Panc1 (cell line): ENCODE measurements around the gene VPS11.

Experiments
- POLR2AphosphoS5 ChIP-seq: IDR thresholded peaks from 2 replicates; pipeline ENCODE4 v1.6.1; 2012; ENCODE audit warnings: mild to moderate bottlenecking, low read depth, low read length, moderate library complexity
- REST ChIP-seq, 2 experiments: IDR thresholded peaks; 2 replicates each; pipeline ENCODE4 v1.6.1; 2011 to 2012; ENCODE audit warnings: low read depth in 2 of 2, control low read depth in 1 of 2, low read length in 1 of 2, mild to moderate bottlenecking in 1 of 2, moderate library complexity in 1 of 2; ENCODE audit not compliant: insufficient read depth in 1 of 2
- SIN3A ChIP-seq: IDR thresholded peaks from 2 replicates; pipeline ENCODE4 v1.6.1; 2012; ENCODE audit warnings: low read depth, mild to moderate bottlenecking, low read length, moderate library complexity, borderline replicate concordance; ENCODE audit not compliant: insufficient read depth
- TCF7L2 ChIP-seq: IDR thresholded peaks from 2 replicates; pipeline ENCODE4 v1.6.1; 2011; ENCODE audit warnings: mild to moderate bottlenecking, low read depth, low read length, inconsistent platforms
- TF ChIP-seq, protein P1 (sequence below): fragments of 450-650 bp; IDR thresholded peaks from 2 replicates; pipeline ENCODE4 v1.5.1; 2017; ENCODE audit warnings: mild to moderate bottlenecking

GRCh38 chr11:119047205-119047604 is 20.4 kb upstream of the VPS11 start:
- TF ChIP-seq POLR2AphosphoS5 = no peak
- TF ChIP-seq, protein P1, sequence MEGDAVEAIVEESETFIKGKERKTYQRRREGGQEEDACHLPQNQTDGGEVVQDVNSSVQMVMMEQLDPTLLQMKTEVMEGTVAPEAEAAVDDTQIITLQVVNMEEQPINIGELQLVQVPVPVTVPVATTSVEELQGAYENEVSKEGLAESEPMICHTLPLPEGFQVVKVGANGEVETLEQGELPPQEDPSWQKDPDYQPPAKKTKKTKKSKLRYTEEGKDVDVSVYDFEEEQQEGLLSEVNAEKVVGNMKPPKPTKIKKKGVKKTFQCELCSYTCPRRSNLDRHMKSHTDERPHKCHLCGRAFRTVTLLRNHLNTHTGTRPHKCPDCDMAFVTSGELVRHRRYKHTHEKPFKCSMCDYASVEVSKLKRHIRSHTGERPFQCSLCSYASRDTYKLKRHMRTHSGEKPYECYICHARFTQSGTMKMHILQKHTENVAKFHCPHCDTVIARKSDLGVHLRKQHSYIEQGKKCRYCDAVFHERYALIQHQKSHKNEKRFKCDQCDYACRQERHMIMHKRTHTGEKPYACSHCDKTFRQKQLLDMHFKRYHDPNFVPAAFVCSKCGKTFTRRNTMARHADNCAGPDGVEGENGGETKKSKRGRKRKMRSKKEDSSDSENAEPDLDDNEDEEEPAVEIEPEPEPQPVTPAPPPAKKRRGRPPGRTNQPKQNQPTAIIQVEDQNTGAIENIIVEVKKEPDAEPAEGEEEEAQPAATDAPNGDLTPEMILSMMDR = no peak
- TF ChIP-seq REST (IDR thresholded peaks at IDR 0.05; ENCODE audit: insufficient read depth in 1 of 2, low read depth in 2 of 2, low read length in 1 of 2) = no peak
- no peak for TF ChIP-seq TCF7L2
- TF ChIP-seq SIN3A = no peak
